ENCODE measurements around the gene TSG101.

TSG101 gene

DNA sequence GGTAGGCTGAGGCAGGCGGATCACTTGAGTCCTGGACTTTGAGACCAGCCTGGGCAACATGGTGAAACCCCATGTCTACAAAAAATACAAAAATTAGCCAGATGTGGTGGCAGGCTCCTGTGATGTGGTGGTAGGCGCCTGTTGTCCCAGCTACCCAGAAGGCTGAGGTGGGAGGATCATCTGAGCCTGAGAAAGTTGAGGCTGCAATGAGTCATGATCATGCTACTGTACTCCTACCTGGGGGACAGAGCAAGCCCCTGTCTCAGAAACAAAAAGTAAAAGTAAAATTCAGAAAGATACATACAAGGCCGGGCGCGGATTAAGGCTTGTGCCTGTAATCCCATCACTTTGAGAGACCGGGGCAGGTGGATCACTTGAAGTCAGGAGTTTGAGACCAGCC, 64.8 kb downstream of the TSG101 start:
- TF ChIP-seq, protein P1, sequence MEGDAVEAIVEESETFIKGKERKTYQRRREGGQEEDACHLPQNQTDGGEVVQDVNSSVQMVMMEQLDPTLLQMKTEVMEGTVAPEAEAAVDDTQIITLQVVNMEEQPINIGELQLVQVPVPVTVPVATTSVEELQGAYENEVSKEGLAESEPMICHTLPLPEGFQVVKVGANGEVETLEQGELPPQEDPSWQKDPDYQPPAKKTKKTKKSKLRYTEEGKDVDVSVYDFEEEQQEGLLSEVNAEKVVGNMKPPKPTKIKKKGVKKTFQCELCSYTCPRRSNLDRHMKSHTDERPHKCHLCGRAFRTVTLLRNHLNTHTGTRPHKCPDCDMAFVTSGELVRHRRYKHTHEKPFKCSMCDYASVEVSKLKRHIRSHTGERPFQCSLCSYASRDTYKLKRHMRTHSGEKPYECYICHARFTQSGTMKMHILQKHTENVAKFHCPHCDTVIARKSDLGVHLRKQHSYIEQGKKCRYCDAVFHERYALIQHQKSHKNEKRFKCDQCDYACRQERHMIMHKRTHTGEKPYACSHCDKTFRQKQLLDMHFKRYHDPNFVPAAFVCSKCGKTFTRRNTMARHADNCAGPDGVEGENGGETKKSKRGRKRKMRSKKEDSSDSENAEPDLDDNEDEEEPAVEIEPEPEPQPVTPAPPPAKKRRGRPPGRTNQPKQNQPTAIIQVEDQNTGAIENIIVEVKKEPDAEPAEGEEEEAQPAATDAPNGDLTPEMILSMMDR (IDR thresholded peaks at IDR 0.05; ENCODE audit: unreplicated experiment in 3 of 3): no peak
- Mint-ChIP-seq H3K9me3 (no peaks in the 10 kb centered on the region), H3K27me3 (ENCODE audit: low read depth) (no peaks in the 10 kb centered on the region), H3K27ac (no peak overlapping the region), H3K4me1 (no peaks in the 10 kb centered on the region), H3K36me3 (ENCODE audit: low read depth) (no peaks in the 10 kb centered on the region), H3K4me3 (no peak overlapping the region)

- H3K4me3 Mint-ChIP-seq: no peak overlapping the region
- no peak overlapping the region for H3K27ac Mint-ChIP-seq
- H3K27me3 Mint-ChIP-seq (ENCODE audit: low read depth): no peaks in the 10 kb centered on the region
- no peaks in the 10 kb centered on the region for H3K9me3 Mint-ChIP-seq
- H3K4me1 Mint-ChIP-seq: no peaks in the 10 kb centered on the region
- TF ChIP-seq, protein P1 (IDR thresholded peaks at IDR 0.05; ENCODE audit: unreplicated experiment in 3 of 3): no peak
- no peaks in the 10 kb centered on the region for H3K36me3 Mint-ChIP-seq (ENCODE audit: low read depth)
Observed at GRCh38 chr11:18459634-18460033, 67.1 kb downstream of the TSG101 start.

DNA sequence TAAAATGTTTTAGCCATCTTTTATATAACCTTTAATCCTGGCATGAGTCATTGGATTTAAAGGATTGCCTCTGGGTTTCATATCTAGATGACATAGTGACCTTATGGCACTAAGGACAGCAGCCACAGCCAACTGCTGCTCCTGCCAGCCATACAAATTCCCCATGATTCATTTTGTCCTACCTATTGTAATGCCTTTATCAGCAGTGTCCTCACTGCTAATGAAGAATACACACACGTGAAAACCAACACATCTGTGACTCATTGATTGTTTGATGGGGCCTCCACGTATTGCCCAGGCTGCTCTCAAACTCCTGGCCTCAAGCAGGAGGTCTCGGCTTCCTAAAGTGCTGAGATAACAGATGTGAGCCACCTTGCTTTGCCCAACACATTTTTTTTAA, 69.3 kb downstream of the TSG101 start:
- H3K9me3 Mint-ChIP-seq: no peaks in the 10 kb centered on the region
- H3K27ac Mint-ChIP-seq: no peak overlapping the region
- no peaks in the 10 kb centered on the region for H3K4me1 Mint-ChIP-seq
- no peaks in the 10 kb centered on the region for H3K36me3 Mint-ChIP-seq (ENCODE audit: low read depth)
- TF ChIP-seq, protein P1 (IDR thresholded peaks at IDR 0.05; ENCODE audit: unreplicated experiment in 3 of 3): no peak
- H3K4me3 Mint-ChIP-seq: no peak overlapping the region
- H3K27me3 Mint-ChIP-seq (ENCODE audit: low read depth): peaks cover 4% of the 10 kb centered on the region

DNA sequence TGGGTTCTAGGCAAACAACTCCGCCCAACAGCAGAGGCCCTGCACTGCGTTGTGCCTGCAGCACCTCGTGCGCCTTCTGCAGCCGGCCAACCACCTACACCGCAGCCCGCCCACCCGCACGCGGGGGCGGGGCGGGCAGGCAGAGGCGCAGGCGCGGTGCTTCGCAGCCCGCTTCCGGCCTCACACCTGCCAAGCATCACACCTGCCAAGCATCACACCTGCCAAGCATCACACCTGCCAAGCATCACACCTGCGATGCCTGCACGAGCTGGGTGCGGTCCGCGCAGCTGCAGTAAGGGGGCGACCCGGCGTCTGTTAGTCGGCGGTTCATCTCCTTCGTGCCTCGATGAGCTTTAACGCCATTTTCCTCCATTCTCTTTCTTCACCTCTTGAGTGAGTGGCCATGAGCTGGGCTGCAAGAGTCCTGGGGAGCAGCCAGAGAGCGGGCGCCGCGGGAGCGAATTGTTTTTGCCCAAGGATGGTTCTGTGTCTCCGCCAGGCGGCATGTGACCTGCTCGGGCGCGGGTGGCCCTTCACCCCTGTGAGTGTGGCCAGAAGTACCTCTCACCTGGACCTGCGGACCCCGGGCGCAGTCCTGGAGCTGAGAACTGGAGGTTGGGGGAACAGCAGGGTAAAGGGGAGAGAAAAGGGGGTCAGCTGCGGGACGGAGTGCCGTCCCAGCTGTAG, 70.9 kb downstream of the TSG101 start, which contains the start of gene LDHAL6A:
LDHAL6A (plus strand) TSS at position 171 of the 687 bp plus-strand sequence. CDS start 825 bp downstream, outside the sequence.
- H3K4me1 Mint-ChIP-seq: no peaks in the 10 kb centered on the region
- no peak within 1 kb of the TSS for H3K4me3 Mint-ChIP-seq
- no peaks in the 10 kb centered on the region for H3K36me3 Mint-ChIP-seq (ENCODE audit: low read depth)
- H3K27me3 Mint-ChIP-seq (ENCODE audit: low read depth): peaks cover 4% of the 10 kb centered on the region
- H3K27ac Mint-ChIP-seq: no peak within 1 kb of the TSS
- TF ChIP-seq, protein P1 (IDR thresholded peaks at IDR 0.05; ENCODE audit: unreplicated experiment in 3 of 3): no peak
- no peaks in the 10 kb centered on the region for H3K9me3 Mint-ChIP-seq

DNA sequence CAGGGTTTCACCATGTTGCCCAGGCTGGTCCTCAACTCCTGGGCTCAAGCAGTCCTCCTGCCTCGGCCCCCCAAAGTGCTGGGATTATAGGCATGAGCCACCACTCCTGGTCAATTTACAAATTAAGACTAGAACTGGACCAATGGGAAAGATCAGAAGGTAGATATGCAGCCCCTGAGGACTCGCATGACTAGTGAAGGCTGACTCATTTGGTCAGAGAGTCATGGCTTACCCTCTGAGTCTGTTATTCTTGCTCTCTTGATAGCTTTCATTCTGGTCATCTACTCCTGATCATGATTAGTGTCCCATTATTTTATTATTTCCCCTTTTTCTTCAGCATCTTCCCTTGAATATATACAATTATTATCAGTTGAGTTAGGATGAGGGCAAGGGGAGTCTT, 73.8 kb downstream of the TSG101 start:
- Mint-ChIP-seq H3K27me3 (ENCODE audit: low read depth) (peaks cover 14% of the 10 kb centered on the region), H3K36me3 (ENCODE audit: low read depth) (no peaks in the 10 kb centered on the region), H3K4me1 (no peaks in the 10 kb centered on the region), H3K4me3 (no peak overlapping the region), H3K27ac (no peak overlapping the region), H3K9me3 (no peaks in the 10 kb centered on the region)
- TF ChIP-seq, protein P1 (IDR thresholded peaks at IDR 0.05; ENCODE audit: unreplicated experiment in 3 of 3): no peak

DNA sequence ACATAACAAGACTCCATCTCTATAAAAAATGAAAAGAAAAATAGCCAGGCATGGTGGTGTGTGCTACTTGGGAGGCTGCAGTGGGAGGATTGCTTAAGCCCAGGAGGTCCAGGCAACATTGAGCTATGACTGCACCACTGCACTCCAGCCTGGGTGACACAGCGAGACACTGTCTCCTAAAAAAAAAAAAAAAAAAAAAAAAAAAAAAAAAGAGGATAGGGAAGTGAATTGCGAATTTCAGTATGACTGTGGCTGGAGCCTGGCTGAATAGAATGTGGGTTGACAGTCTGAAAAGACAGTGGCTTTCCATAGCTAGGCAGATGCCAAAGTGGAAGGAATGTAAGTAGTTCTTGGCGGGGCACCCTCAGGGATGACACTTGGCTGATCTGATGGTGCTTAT, 77.5 kb downstream of the TSG101 start:
- H3K4me1 Mint-ChIP-seq: no peaks in the 10 kb centered on the region
- TF ChIP-seq, protein P1 (IDR thresholded peaks at IDR 0.05; ENCODE audit: unreplicated experiment in 3 of 3): no peak
- H3K9me3 Mint-ChIP-seq: no peaks in the 10 kb centered on the region
- no peaks in the 10 kb centered on the region for H3K36me3 Mint-ChIP-seq (ENCODE audit: low read depth)
- H3K27ac Mint-ChIP-seq: no peak overlapping the region
- no peak overlapping the region for H3K4me3 Mint-ChIP-seq
- H3K27me3 Mint-ChIP-seq (ENCODE audit: low read depth): peaks cover 14% of the 10 kb centered on the region
